K562 (cell line): ENCODE measurements around the gene TEX261. TPM values are rescaled to one million over a fixed set of nuclear protein-coding genes. Genes with fewer than 3 reads are reported as not detected.

ENCODE experiments used
- ATAC-seq: fragments of 200-7000 bp; cut with Tn5 transposase; 3 replicates; pipeline ENCODE4 v1.9.1; 2020; ENCODE audit warnings: moderate library complexity
- BruUV-seq: library from RNA; stranded (reverse); fragments of 400-500 nt; replicated peaks from 2 replicates; lab custom pipeline; 2021; lab: Mats Ljungman, UMichigan
- CTCF ChIA-PET: fragments of 300-600 bp; formaldehyde crosslinking; extraction: SDS; loops from one replicate; lab custom pipeline; 2021; ENCODE audit warnings: low intra/inter-chr PET ratio; lab: Yijun Ruan, JAX
- POLR2A ChIA-PET: fragments of 300-600, 350-650 bp; sonication (Branson Sonifier 250); formaldehyde crosslinking; extraction: SDS; loops from one replicate; lab custom pipeline; 2021; ENCODE audit warnings: antibody characterized with exemption, inconsistent platforms; lab: Yijun Ruan, JAX
- DNase-seq, 4 experiments: peaks; one replicate each; pipeline versions ENCODE4 v3.0.0 to v3.0.0-alpha.2; 2011 to 2018; ENCODE audit warnings: low spot score in 3 of 4, mixed read lengths in 3 of 4; ENCODE audit errors: extremely low read depth in 1 of 4
- FAIRE-seq: peaks from 2 replicates; lab custom pipeline; 2011; peaks lifted over from hg19 to GRCh38; lab: Jason Lieb, UNC
- H2AFZ ChIP-seq: 2 replicates; pipeline ENCODE4 v1.6.0; 2011; ENCODE audit warnings: low read depth, low read length, control low read depth, inconsistent platforms
- H3K27ac ChIP-seq: fragments of 200-600 bp; 3 replicates; pipeline ENCODE4 v1.8.0; 2011; ENCODE audit warnings: low read depth, mild to moderate bottlenecking, control low read depth, inconsistent platforms, low read length, moderate library complexity, mixed read lengths; ENCODE audit errors: extremely low read depth
- H3K27me3 ChIP-seq, 2 experiments: fragments of 300-600 bp in 1 of 2; 2 replicates in 1 of 2; 3 replicates in 1 of 2; pipeline versions ENCODE4 v1.6.0 to v1.8.0; 2011; ENCODE audit warnings: inconsistent platforms in 2 of 2, low read length in 2 of 2, mild to moderate bottlenecking in 1 of 2, mixed read lengths in 1 of 2, moderate library complexity in 1 of 2; ENCODE audit not compliant: control insufficient read depth in 2 of 2, insufficient read depth in 2 of 2
- H3K36me3 ChIP-seq: fragments of 300-600 bp; 3 replicates; pipeline ENCODE4 v1.8.0; 2011; ENCODE audit warnings: mild to moderate bottlenecking, low read length, inconsistent platforms; ENCODE audit not compliant: control insufficient read depth, insufficient read depth
- H3K4me1 ChIP-seq, 2 experiments: fragments of 200-600 bp in 1 of 2; replicated peaks in 1 of 2; 2 replicates in 1 of 2; 3 replicates in 1 of 2; pipeline versions ENCODE4 v1.5.1 to v1.8.0; 2011; ENCODE audit warnings: inconsistent platforms in 2 of 2, low read length in 2 of 2, mild to moderate bottlenecking in 1 of 2, mixed read lengths in 1 of 2, moderate library complexity in 1 of 2; ENCODE audit not compliant: control insufficient read depth in 2 of 2, insufficient read depth in 2 of 2
- H3K4me2 ChIP-seq: 2 replicates; pipeline ENCODE4 v1.6.1; 2011; ENCODE audit warnings: low read length, control low read depth, inconsistent platforms, mixed read lengths; ENCODE audit not compliant: insufficient read depth
- H3K4me3 ChIP-seq: fragments of 200-600 bp; sonication (generic), shearing (Covaris generic); 2 replicates; pipeline ENCODE4 v1.5.1; 2016; ENCODE audit warnings: control low read depth, inconsistent platforms
- H3K79me2 ChIP-seq: fragments of 200-600 bp; 3 replicates; pipeline ENCODE4 v1.8.0; 2011; ENCODE audit warnings: low read length, inconsistent platforms; ENCODE audit not compliant: control insufficient read depth, insufficient read depth
- H3K9ac ChIP-seq, 2 experiments: 2 replicates each; pipeline versions ENCODE4 v1.6.0 to v1.6.1; 2011; ENCODE audit warnings: low read depth in 2 of 2, low read length in 2 of 2, control low read depth in 1 of 2, inconsistent platforms in 1 of 2, mild to moderate bottlenecking in 1 of 2, mixed read lengths in 1 of 2; ENCODE audit not compliant: insufficient read depth in 1 of 2
- H3K9me1 ChIP-seq: one replicate; pipeline ENCODE4 v1.6.0; 2011; ENCODE audit warnings: inconsistent platforms, mild to moderate bottlenecking, low read length, moderate library complexity; ENCODE audit not compliant: control insufficient read depth, insufficient read depth
- H3K9me3 ChIP-seq: replicated peaks from 2 replicates; pipeline ENCODE4 v1.5.1; 2011; ENCODE audit warnings: low read depth, low read length, inconsistent platforms; ENCODE audit not compliant: control insufficient read depth, insufficient read depth
- H4K20me1 ChIP-seq: replicated peaks from 2 replicates; pipeline ENCODE4 v1.6.1; 2011; ENCODE audit warnings: low read length, inconsistent platforms, mixed read lengths; ENCODE audit not compliant: control insufficient read depth, insufficient read depth
- HSF4 ChIP-seq: fragments of 250-450 bp; sonication (Bioruptor Pico); IDR thresholded peaks from 2 replicates; pipeline ENCODE4 v2.1.2; 2022; ENCODE audit warnings: mild to moderate bottlenecking, moderate library complexity, borderline replicate concordance
- NCOR1 ChIP-seq: fragments of 450-650 bp; IDR thresholded peaks from 2 replicates; pipeline ENCODE4 v1.6.1; 2016; ENCODE audit warnings: mild to moderate bottlenecking, moderate library complexity
- PHB2 ChIP-seq: fragments of 450-650 bp; IDR thresholded peaks from 2 replicates; pipeline ENCODE4 v1.6.1; 2017; ENCODE audit warnings: low read depth
- XRCC5 ChIP-seq: fragments of 200-400 bp; formaldehyde crosslinking; IDR thresholded peaks from 2 replicates; pipeline ENCODE4 v1.6.1; 2017; ENCODE audit warnings: low read depth, mild to moderate bottlenecking, low read length
- ZBTB7A ChIP-seq: IDR thresholded peaks from 2 replicates; pipeline ENCODE4 v1.6.1; 2011; ENCODE audit warnings: low read depth, mild to moderate bottlenecking, low read length, moderate library complexity, borderline replicate concordance; ENCODE audit not compliant: control insufficient read depth
- ZNF124 ChIP-seq: sonication (generic); formaldehyde crosslinking; IDR thresholded peaks from 2 replicates; pipeline ENCODE4 v1.8.1; 2022; ENCODE audit warnings: missing genetic modification reagents
- WGBS: fragments of 100-300 bp; shearing (Covaris generic); methylation state at CpG from one replicate; pipeline ENCODE4 v1.1.6; 2016; ENCODE audit warnings: low coverage, mixed read lengths; ENCODE audit not compliant: insufficient coverage; ENCODE audit errors: missing lambda C conversion rate; 5-methylcytosine and 5-hydroxymethylcytosine counted together
- in situ Hi-C: fragments of 300-500 bp; cut with MboI; formaldehyde crosslinking; loops from 4 replicates; pipeline ENCODE4 v1.15.0; 2018; ENCODE audit warnings: inconsistent platforms, mixed read lengths
- intact Hi-C: fragments of 100-400 bp; cut with micrococcal nuclease; formaldehyde crosslinking; loops from 2 replicates; pipeline ENCODE4 v1.14.2; 2022
- polyA plus RNA-seq, 8 experiments: library from polyadenylated mRNA; depleted of rRNA in 4 of 8; stranded (reverse) in 5 of 8; unstranded in 3 of 8; fragments of >200 nt; fragmentation: Nextera tagmentation in 2 of 8; fragmentation: Illumina TruSeq in 1 of 8; extraction: Ambion mirVana in 2 of 8; extraction: Trizol in 1 of 8; gene quantifications; 2 replicates each; pipeline versions ENCODE4 v1.2.1 to v1.2.3, GENCODE V29; 2011 to 2014; ENCODE audit warnings: inconsistent platforms in 1 of 8, missing spikeins in 1 of 8
- total RNA-seq, 7 experiments: library from RNA; depleted of rRNA in 6 of 7; stranded (reverse); fragments of >200 nt in 6 of 7; fragmentation: Illumina TruSeq in 2 of 7; extraction: Trizol in 2 of 7; gene quantifications; 2 replicates each; pipeline versions ENCODE4 v1.2.1 to v1.2.3, GENCODE V29; 2011 to 2021; ENCODE audit warnings: low replicate concordance in 1 of 7
- TF ChIP-seq, protein P1 (sequence below): fragments of 250-450 bp; sonication (Bioruptor Pico); IDR thresholded peaks from 2 replicates; pipeline ENCODE4 v1.8.0; 2021; ENCODE audit warnings: mild to moderate bottlenecking, moderate library complexity
- TF ChIP-seq, protein P2 (sequence below): fragments of 250-450 bp; sonication (Bioruptor Pico); IDR thresholded peaks from 2 replicates; pipeline ENCODE4 v1.4.0; 2020; ENCODE audit warnings: mild to moderate bottlenecking, moderate library complexity

Gene TEX261
- total and polyA plus RNA-seq, 9 of the 15 experiments (the other 6 are each of a cell fraction or from before 2014, with no cell fraction given): 11.9 to 110 (median 51.9) TPM

- 12% methylated on average over 2 of the region's 2 CpGs for WGBS
- intact Hi-C loops (no loop called here), in situ Hi-C loops (no loop called here)
- BruUV-seq: no TSS peak
- H3K27me3 ChIP-seq: no peaks in the 10 kb centered on the region
- peak overlapping the region in 1 of 2 experiments; percentile 4; a peak in 1 of 4 replicates for H3K9ac ChIP-seq
- ChIA-PET POLR2A (interaction anchor here (0.7 to 1.1 kb wide), 3 partner anchors 9 to 13 kb away, joined by 3 to 4 read pairs (median 3); no protein-coding TSS in a partner anchor), CTCF (no interaction called here)
- H3K9me1 ChIP-seq: no peaks in the 10 kb centered on the region
- peak; percentile 16 to 45 (median 30) for DNase-seq
- no peak overlapping the region for H3K27ac ChIP-seq
- no peaks in the 10 kb centered on the region for H3K36me3 ChIP-seq
- H2AFZ ChIP-seq: no peak overlapping the region
- H3K79me2 ChIP-seq: no peaks in the 10 kb centered on the region
- peak overlapping the region; percentile 20; the same call in 1 of the 2 replicates for H3K4me2 ChIP-seq
- no peaks in the 10 kb centered on the region for H3K9me3 ChIP-seq
- H3K4me3 ChIP-seq: no peak overlapping the region
- peaks cover 6 to 19% of the 10 kb centered on the region in 2 experiments; a peak in 4 of 5 replicates for H3K4me1 ChIP-seq
- ATAC-seq: peak; percentile 22; the same call in 1 of the 3 replicates
- no peaks in the 10 kb centered on the region for H4K20me1 ChIP-seq
- FAIRE-seq: peak; percentile 19
- TF ChIP-seq, protein P1, sequence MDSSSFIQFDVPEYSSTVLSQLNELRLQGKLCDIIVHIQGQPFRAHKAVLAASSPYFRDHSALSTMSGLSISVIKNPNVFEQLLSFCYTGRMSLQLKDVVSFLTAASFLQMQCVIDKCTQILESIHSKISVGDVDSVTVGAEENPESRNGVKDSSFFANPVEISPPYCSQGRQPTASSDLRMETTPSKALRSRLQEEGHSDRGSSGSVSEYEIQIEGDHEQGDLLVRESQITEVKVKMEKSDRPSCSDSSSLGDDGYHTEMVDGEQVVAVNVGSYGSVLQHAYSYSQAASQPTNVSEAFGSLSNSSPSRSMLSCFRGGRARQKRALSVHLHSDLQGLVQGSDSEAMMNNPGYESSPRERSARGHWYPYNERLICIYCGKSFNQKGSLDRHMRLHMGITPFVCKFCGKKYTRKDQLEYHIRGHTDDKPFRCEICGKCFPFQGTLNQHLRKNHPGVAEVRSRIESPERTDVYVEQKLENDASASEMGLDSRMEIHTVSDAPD (CRISPR knock-in tag): no peak
- TF ChIP-seq XRCC5 (no peak), ZBTB7A (peak; percentile 21; the same call in 1 of the 2 replicates), PHB2 (no peak), ZNF124 (no peak), HSF4 (no peak), NCOR1 (peak; percentile 26; the same call in 1 of the 2 replicates)
- TF ChIP-seq, protein P2, sequence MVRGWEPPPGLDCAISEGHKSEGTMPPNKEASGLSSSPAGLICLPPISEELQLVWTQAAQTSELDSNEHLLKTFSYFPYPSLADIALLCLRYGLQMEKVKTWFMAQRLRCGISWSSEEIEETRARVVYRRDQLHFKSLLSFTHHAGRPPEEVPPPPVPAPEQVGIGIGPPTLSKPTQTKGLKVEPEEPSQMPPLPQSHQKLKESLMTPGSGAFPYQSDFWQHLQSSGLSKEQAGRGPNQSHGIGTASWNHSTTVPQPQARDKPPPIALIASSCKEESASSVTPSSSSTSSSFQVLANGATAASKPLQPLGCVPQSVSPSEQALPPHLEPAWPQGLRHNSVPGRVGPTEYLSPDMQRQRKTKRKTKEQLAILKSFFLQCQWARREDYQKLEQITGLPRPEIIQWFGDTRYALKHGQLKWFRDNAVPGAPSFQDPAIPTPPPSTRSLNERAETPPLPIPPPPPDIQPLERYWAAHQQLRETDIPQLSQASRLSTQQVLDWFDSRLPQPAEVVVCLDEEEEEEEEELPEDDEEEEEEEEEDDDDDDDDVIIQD (CRISPR knock-in tag): no peak
Measured at GRCh38 chr2:70975237-70975636, 19.4 kb downstream of the TEX261 start.
